ENCODE measurements around the gene ZNF436. TPM values are rescaled to one million over a fixed set of nuclear protein-coding genes. Genes with fewer than 3 reads are reported as not detected.

Gene ZNF436
- total RNA-seq, 2 donors from 2014 or later = 8.6 to 18.5 TPM

- TF ChIP-seq POLR2A (IDR thresholded peaks at IDR 0.05) = peak; percentile 71 to 88 (median 83)
- TF ChIP-seq, protein P1, sequence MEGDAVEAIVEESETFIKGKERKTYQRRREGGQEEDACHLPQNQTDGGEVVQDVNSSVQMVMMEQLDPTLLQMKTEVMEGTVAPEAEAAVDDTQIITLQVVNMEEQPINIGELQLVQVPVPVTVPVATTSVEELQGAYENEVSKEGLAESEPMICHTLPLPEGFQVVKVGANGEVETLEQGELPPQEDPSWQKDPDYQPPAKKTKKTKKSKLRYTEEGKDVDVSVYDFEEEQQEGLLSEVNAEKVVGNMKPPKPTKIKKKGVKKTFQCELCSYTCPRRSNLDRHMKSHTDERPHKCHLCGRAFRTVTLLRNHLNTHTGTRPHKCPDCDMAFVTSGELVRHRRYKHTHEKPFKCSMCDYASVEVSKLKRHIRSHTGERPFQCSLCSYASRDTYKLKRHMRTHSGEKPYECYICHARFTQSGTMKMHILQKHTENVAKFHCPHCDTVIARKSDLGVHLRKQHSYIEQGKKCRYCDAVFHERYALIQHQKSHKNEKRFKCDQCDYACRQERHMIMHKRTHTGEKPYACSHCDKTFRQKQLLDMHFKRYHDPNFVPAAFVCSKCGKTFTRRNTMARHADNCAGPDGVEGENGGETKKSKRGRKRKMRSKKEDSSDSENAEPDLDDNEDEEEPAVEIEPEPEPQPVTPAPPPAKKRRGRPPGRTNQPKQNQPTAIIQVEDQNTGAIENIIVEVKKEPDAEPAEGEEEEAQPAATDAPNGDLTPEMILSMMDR (IDR thresholded peaks at IDR 0.05) = no peak
- ATAC-seq (peak; percentile 93), DNase-seq (peak; percentile 98 to 99 (median 99))
- intact Hi-C loops (cut with DNase I) = no loop called here
- no peaks in the 10 kb centered on the region for H3K27me3 ChIP-seq
- H3K4me1 ChIP-seq = peaks cover 33% of the 10 kb centered on the region
- H3K27ac ChIP-seq = peak overlapping the region; percentile 87 to 97 (median 93)
- peaks cover 2 to 6% of the 10 kb centered on the region in 2 donors for H3K36me3 ChIP-seq (replicated peaks in 1 of 2; ENCODE audit: insufficient read depth in 1 of 2, low read depth in 2 of 2)
- H3K9me3 ChIP-seq = peaks cover 0 to 12% (median 0%) of the 10 kb centered on the region in 3 donors
- H3K4me3 ChIP-seq = peak overlapping the region; percentile 54 to 75
- WGBS, 2 donors = 1 to 2% methylated on average over 22 to 40 of the region's 41 CpGs
Observed at GRCh38 chr1:23367791-23368561, 1.7 kb downstream of the ZNF436 start.

DNA sequence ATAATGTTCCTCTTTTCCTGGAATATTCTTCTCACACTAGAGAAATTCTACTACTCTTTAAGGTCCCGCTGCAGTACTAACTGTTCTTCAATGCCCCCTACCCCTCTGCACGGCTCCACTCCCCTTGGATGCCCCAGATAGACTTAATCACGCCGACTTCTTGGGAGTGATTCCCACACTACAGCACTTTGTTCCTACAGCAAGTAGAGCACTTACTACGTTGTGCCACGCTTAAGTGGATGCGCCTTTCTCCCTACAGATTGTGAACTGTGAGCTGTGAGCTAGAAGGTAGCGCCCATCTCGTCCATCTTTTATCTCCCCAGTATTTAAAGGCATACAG is 2.2 kb downstream of the ZNF436 start:
- H3K4me1 ChIP-seq = peaks cover 33% of the 10 kb centered on the region
- TF ChIP-seq, protein P1 (IDR thresholded peaks at IDR 0.05) = no peak
- no peaks in the 10 kb centered on the region for H3K27me3 ChIP-seq
- ATAC-seq (no peak), DNase-seq (no peak)
- intact Hi-C loops (cut with DNase I) = no loop called here
- 26 to 39% methylated on average over 9 of the region's 9 CpGs for WGBS, 2 donors
- peak overlapping the region; percentile 16 to 31 for H3K4me3 ChIP-seq
- peak overlapping the region; percentile 84 to 97 (median 93) for H3K27ac ChIP-seq
- H3K9me3 ChIP-seq = peaks cover 0 to 17% (median 0%) of the 10 kb centered on the region in 3 donors
- peaks cover 7 to 11% of the 10 kb centered on the region in 2 donors for H3K36me3 ChIP-seq (replicated peaks in 1 of 2; ENCODE audit: insufficient read depth in 1 of 2, low read depth in 2 of 2)

GRCh38 chr1:23366598-23366997 is 3.0 kb downstream of the ZNF436 start:
- TF ChIP-seq, protein P1 (IDR thresholded peaks at IDR 0.05) = no peak
- TF ChIP-seq POLR2A (IDR thresholded peaks at IDR 0.05) = no peak
- H3K9me3 ChIP-seq = peaks cover 0 to 26% (median 0%) of the 10 kb centered on the region in 3 donors
- no peak for ATAC-seq
- H3K4me3 ChIP-seq = no peak overlapping the region
- intact Hi-C loops (cut with DNase I) = no loop called here
- no peaks in the 10 kb centered on the region for H3K27me3 ChIP-seq
- no peak for DNase-seq
- H3K36me3 ChIP-seq (replicated peaks in 1 of 2; ENCODE audit: insufficient read depth in 1 of 2, low read depth in 2 of 2) = peaks cover 13 to 19% of the 10 kb centered on the region in 2 donors
- WGBS, 2 donors = 27 to 30% methylated on average over 5 of the region's 5 CpGs
- H3K27ac ChIP-seq = peak overlapping the region in 2 of 4 donors; percentile 97
- H3K4me1 ChIP-seq = peaks cover 33% of the 10 kb centered on the region

GRCh38 chr1:23366146-23366545 is 3.5 kb downstream of the ZNF436 start:
- no peak for TF ChIP-seq POLR2A (IDR thresholded peaks at IDR 0.05)
- TF ChIP-seq, protein P1 (IDR thresholded peaks at IDR 0.05) = no peak
- peaks cover 0 to 30% (median 0%) of the 10 kb centered on the region in 3 donors for H3K9me3 ChIP-seq
- DNase-seq = no peak
- H3K4me3 ChIP-seq = no peak overlapping the region
- WGBS, 2 donors = 90 to 96% methylated on average over 2 of the region's 2 CpGs
- H3K27me3 ChIP-seq = no peaks in the 10 kb centered on the region
- peaks cover 15 to 19% of the 10 kb centered on the region in 2 donors for H3K36me3 ChIP-seq (replicated peaks in 1 of 2; ENCODE audit: insufficient read depth in 1 of 2, low read depth in 2 of 2)
- no peak for ATAC-seq
- H3K4me1 ChIP-seq = peaks cover 29% of the 10 kb centered on the region
- intact Hi-C loops (cut with DNase I) = no loop called here
- no peak overlapping the region for H3K27ac ChIP-seq

All from body of pancreas (tissue), 4 donors.